Measurements from ENCODE around the gene ATRN.

Gene ATRN

GRCh38 chr20:3696200-3696599 lies 225.4 kb downstream of the ATRN start:
- DNase-seq (ENCODE audit: low read depth in 2 of 2) = no peak

- no peak for DNase-seq (ENCODE audit: low read depth in 2 of 2)
Measured at GRCh38 chr20:3696745-3697587, 226.1 kb downstream of the ATRN start.

DNA sequence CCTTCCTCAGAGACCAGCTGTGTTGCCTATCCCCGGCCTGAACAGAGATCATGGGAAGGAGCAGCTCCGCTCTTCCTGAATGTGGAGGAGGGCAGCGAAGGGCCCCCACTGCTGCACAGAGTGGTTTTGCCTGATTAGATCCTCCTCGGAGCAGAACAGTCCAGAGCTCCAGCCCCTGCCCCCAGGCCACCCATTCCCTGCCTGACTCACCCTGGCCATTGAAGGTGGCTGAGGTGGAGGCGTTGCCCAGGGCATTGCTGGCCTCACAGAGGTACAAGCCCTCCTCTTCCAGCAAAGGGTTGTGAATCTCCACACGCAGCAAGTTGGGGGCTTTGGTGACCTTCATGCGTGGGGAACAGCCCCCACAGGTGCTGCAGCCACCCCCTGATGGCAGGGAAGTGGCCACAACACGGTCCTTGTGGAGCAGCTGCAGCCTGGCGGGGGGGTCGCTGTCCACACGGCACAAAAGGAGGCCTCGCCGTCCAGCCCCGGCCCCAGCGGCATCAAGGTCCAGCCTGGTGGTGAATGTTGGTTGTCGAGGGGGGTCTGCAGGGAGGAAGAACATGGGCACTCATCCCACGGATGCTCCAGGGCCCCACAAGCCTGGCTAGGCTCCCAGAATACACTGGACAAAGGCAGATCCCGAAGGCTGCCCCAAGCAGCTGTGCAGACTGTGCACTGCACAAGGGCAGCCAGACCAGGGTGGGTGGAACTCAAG lies 226.9 kb downstream of the ATRN start:
- no peak for DNase-seq (ENCODE audit: low read depth in 2 of 2)

- DNase-seq (ENCODE audit: low read depth in 2 of 2) = no peak
Measured at GRCh38 chr20:3698591-3699001, 227.8 kb downstream of the ATRN start.

- no peak for DNase-seq (ENCODE audit: low read depth in 2 of 2)
Measured at GRCh38 chr20:3699037-3699436, 228.2 kb downstream of the ATRN start.

Measured in stimulated activated CD8-positive, alpha-beta memory T cell treated with anti-CD3 and anti-CD28 coated beads, Interleukin-2, amount 100 ng/mL, for 1 hour (primary cell).